Measurements from ENCODE around the gene ZNF865.

ZNF865 gene

GRCh38 chr19:55637534-55637933, 32.1 kb downstream of the ZNF865 start:
- H3K9me3 Mint-ChIP-seq = no peaks in the 10 kb centered on the region
- peak overlapping the region; percentile 81 to 85 (median 82) for H3K27ac Mint-ChIP-seq
- TF ChIP-seq CTCF (IDR thresholded peaks at IDR 0.05; ENCODE audit: unreplicated experiment in 3 of 3) = no peak
- H3K36me3 Mint-ChIP-seq (ENCODE audit: low read depth) = peaks cover 8% of the 10 kb centered on the region
- H3K4me1 Mint-ChIP-seq = peaks cover 58% of the 10 kb centered on the region
- H3K27me3 Mint-ChIP-seq (ENCODE audit: low read depth) = peaks cover 3% of the 10 kb centered on the region
- peak overlapping the region; percentile 96 to 99 (median 96) for H3K4me3 Mint-ChIP-seq

GRCh38 chr19:55638864-55639359, 33.5 kb downstream of the ZNF865 start:
- peaks cover 8% of the 10 kb centered on the region for H3K36me3 Mint-ChIP-seq (ENCODE audit: low read depth)
- peak overlapping the region; percentile 77 to 99 (median 95) for H3K27ac Mint-ChIP-seq
- no peaks in the 10 kb centered on the region for H3K9me3 Mint-ChIP-seq
- H3K4me1 Mint-ChIP-seq = peaks cover 62% of the 10 kb centered on the region
- H3K4me3 Mint-ChIP-seq = peak overlapping the region; percentile 78 to 89 (median 88)
- TF ChIP-seq CTCF (IDR thresholded peaks at IDR 0.05; ENCODE audit: unreplicated experiment in 3 of 3) = peak; percentile 19 to 48 (median 45)
- peaks cover 3% of the 10 kb centered on the region for H3K27me3 Mint-ChIP-seq (ENCODE audit: low read depth)

- H3K27ac Mint-ChIP-seq = peak overlapping the region; percentile 98 to 99 (median 99)
- peaks cover 8% of the 10 kb centered on the region for H3K36me3 Mint-ChIP-seq (ENCODE audit: low read depth)
- no peak for TF ChIP-seq CTCF (IDR thresholded peaks at IDR 0.05; ENCODE audit: unreplicated experiment in 3 of 3)
- H3K4me1 Mint-ChIP-seq = peaks cover 59% of the 10 kb centered on the region
- H3K9me3 Mint-ChIP-seq = no peaks in the 10 kb centered on the region
- H3K4me3 Mint-ChIP-seq = peak overlapping the region; percentile 90 to 96 (median 95)
- H3K27me3 Mint-ChIP-seq (ENCODE audit: low read depth) = peaks cover 3% of the 10 kb centered on the region
Observed at GRCh38 chr19:55640043-55640576, 34.7 kb downstream of the ZNF865 start.

GRCh38 chr19:55640577-55641425, 35.4 kb downstream of the ZNF865 start, which contains the start of gene ZNF580:
Gene ZNF580 (plus strand): TSS chr19:55641002. CDS start chr19:55642509, 1,507 bp downstream.
- H3K27me3 Mint-ChIP-seq (ENCODE audit: low read depth) = peaks cover 3% of the 10 kb centered on the region
- H3K4me1 Mint-ChIP-seq = peaks cover 56% of the 10 kb centered on the region
- peaks cover 15% of the 10 kb centered on the region for H3K36me3 Mint-ChIP-seq (ENCODE audit: low read depth)
- H3K9me3 Mint-ChIP-seq = no peaks in the 10 kb centered on the region
- no peak for TF ChIP-seq CTCF (IDR thresholded peaks at IDR 0.05; ENCODE audit: unreplicated experiment in 3 of 3)
- peak within 1 kb of the TSS; percentile 94 to 96 (median 95) for H3K4me3 Mint-ChIP-seq
- peak within 1 kb of the TSS; percentile 98 to 99 (median 99) for H3K27ac Mint-ChIP-seq

GRCh38 chr19:55641426-55642152, 36.1 kb downstream of the ZNF865 start:
- TF ChIP-seq CTCF (IDR thresholded peaks at IDR 0.05; ENCODE audit: unreplicated experiment in 3 of 3) = no peak
- H3K36me3 Mint-ChIP-seq (ENCODE audit: low read depth) = peaks cover 15% of the 10 kb centered on the region
- H3K27ac Mint-ChIP-seq = peak overlapping the region; percentile 89 to 97 (median 94)
- H3K9me3 Mint-ChIP-seq = no peaks in the 10 kb centered on the region
- H3K4me3 Mint-ChIP-seq = peak overlapping the region; percentile 93 to 95 (median 94)
- H3K4me1 Mint-ChIP-seq = peaks cover 48% of the 10 kb centered on the region
- peaks cover 1% of the 10 kb centered on the region for H3K27me3 Mint-ChIP-seq (ENCODE audit: low read depth)

Measured in nephron (organoid).